Hindlimb muscle (tissue), 1 donor: Measurements from ENCODE around the gene LTO1. TPM values are rescaled to one million over a fixed set of nuclear protein-coding genes. Genes with fewer than 3 reads are reported as not detected.

Experiments
- DNase-seq: peaks from one replicate; pipeline ENCODE4 v3.0.0-alpha.2; 2013
- polyA plus RNA-seq: library from polyadenylated mRNA; unstranded; fragments of 120-200 nt; gene quantifications from one replicate; pipeline ENCODE4 v1.2.1, GENCODE V29; 2013; ENCODE audit not compliant: insufficient read length

Gene LTO1
- polyA plus RNA-seq, 1 donor = 19.6 TPM

- no peak for DNase-seq
Measured at GRCh38 chr11:69656536-69657455, 18.4 kb downstream of the LTO1 start.

- DNase-seq = no peak
Measured at GRCh38 chr11:69655479-69656428, 19.4 kb downstream of the LTO1 start.

GRCh38 chr11:69654660-69655478 is 20.3 kb downstream of the LTO1 start:
- no peak for DNase-seq

GRCh38 chr11:69654001-69654659 is 21.0 kb downstream of the LTO1 start:
- DNase-seq = no peak

- no peak for DNase-seq
Measured at GRCh38 chr11:69653406-69653960, 21.7 kb downstream of the LTO1 start.

GRCh38 chr11:69652999-69653398 is 22.2 kb downstream of the LTO1 start:
- no peak for DNase-seq

GRCh38 chr11:69651834-69652620 is 23.1 kb downstream of the LTO1 start:
- DNase-seq = no peak

GRCh38 chr11:69650832-69651344 is 24.3 kb downstream of the LTO1 start:
- no peak for DNase-seq

- no peak for DNase-seq
Measured at GRCh38 chr11:69650081-69650831, 24.9 kb downstream of the LTO1 start.

- no peak for DNase-seq
Measured at GRCh38 chr11:69649576-69649900, 25.6 kb downstream of the LTO1 start.

GRCh38 chr11:69648679-69649575 is 26.2 kb downstream of the LTO1 start:
- no peak for DNase-seq

- DNase-seq = no peak
Measured at GRCh38 chr11:69647761-69648497, 27.2 kb downstream of the LTO1 start.

- DNase-seq = no peak
Measured at GRCh38 chr11:69647390-69647748, 27.8 kb downstream of the LTO1 start.

- no peak for DNase-seq
Measured at GRCh38 chr11:69646493-69647389, 28.4 kb downstream of the LTO1 start.

- DNase-seq = no peak
Measured at GRCh38 chr11:69645801-69646492, 29.2 kb downstream of the LTO1 start.

- no peak for DNase-seq
Measured at GRCh38 chr11:69644962-69645675, 30.0 kb downstream of the LTO1 start.
